GM20000 (cell line): ENCODE results near the gene NISCH.

Experiments used
- DNase-seq: peaks from one replicate; pipeline ENCODE4 v3.0.0; 2012; ENCODE audit warnings: low spot score
- CTCF ChIP-seq: IDR thresholded peaks from 2 replicates; pipeline ENCODE4 v1.5.1; 2012; ENCODE audit warnings: mild to moderate bottlenecking, control low read depth; ENCODE audit errors: extremely low read depth, missing control alignments

Gene NISCH

DNA sequence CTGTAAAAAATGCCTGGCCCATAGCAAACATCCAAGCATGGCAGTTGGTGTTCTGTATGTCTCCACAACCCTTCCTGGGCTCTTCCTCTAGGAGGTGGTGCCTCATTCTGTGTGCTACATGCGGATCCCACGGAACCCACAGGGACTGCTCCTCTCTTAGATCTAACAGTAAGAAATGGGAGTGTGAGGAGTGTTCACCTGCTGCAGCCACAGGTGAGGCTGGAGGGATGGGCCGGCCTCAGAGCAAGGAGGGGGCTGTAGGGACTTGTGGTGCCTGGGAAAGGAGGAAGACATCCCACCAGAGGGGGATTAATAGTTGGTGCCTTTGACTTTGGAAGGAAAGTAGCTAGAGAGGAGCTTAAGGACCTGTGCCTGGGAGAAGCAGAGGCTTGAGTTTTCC, 32.7 kb upstream of the NISCH start:
- DNase-seq, result no peak
- no peak for TF ChIP-seq CTCF

GRCh38 chr3:52423173-52423572, 32.2 kb upstream of the NISCH start:
- no peak for TF ChIP-seq CTCF
- no peak for DNase-seq

DNA sequence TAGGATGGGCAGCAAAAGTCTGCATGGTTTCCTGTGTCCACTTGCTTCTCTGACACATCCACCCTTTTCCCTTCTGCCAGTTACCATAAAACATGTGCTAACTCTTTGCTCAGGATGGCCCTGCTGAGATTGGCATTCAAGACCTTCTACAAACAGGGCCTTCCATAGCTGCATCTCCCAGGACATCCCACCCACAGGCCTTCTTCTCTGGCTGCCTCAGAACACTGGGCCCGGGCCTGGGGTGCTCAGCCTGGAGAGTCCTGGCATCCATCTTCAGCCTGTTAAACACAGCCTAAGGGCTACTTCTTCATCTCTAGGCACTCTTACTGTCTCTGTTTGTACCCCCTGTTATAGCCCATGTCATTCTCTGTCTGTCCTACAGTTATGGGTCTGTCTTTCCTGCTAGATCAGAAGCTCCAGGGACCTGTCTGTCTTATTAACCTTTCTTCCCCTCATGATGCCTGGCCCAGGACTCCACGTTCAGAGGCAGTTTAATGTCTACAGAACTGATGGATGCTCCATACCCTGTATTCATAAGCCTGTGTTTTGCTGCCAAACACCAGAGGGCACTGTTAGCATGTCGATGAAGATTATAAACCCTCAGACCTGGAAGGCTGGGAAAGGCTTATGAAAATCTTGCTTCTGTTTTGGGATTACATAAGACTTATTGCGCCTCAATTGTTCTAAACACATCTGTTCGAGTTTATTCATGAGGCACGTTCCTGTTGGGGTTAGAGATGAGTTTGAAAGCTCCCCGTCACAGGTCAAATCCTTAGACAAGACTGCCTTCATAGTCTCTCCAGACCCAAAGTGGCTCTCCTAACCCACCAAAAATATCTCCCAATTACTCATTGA, 27.0 kb upstream of the NISCH start:
- peak; percentile 57 for DNase-seq

GRCh38 chr3:52429031-52429430, 26.4 kb upstream of the NISCH start:
- TF ChIP-seq CTCF, result no peak
- no peak for DNase-seq

More for the DNA sequence above, 27.0 kb upstream of the NISCH start:
- peak; percentile 69 for TF ChIP-seq CTCF

DNA sequence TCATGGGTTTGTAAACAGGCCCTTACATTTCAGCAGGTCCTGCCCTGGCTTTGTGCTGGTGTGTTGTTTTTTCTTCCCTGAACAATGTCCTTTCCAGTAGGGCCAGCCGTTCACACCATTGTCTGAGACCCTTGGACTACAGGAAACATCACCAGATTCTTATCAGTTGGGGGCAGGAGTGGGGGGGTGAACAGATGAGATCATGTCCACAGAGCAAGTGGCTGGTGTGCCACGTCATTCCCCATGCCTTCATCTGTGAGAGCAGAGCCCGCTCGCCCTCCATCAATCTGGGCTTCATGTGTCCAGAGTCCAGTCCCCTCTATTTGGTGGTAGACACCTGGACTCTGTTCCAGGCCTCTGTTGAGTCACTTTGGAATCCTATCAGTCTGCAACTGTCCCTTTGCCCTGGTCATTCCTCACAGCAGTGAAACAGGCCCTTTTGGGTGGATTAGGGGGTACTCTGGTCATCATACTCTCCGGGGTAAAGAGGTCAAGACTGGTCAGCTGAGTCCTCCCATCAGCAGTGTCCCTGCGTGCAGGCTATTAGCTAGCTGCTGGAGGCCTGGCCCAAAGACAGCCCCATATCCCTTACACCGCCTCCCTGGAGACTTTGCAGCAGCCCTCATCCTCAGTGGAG, 25.5 kb upstream of the NISCH start:
- no peak for DNase-seq
- TF ChIP-seq CTCF, result no peak

DNA sequence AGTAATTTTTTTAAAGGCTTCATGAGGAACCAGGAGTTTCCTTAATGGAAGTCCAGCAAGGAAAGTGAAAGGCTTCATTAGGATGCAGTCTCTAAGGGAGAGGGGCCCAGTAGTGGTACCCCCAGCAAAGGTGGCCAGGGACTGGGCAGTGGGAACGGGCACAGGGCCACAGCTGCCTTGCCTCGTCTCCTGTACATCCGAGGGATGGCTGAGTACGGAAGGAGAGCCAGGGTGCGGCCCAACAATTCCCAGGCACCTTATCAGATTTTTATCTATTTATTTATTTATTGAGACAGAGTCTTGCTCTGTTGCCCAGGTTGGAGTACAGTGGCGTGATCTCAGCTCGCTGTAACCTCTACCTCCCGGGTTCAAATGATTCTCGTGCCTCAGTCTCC, 25.0 kb upstream of the NISCH start:
- no peak for TF ChIP-seq CTCF
- DNase-seq, result no peak

- no peak for DNase-seq
Observed at GRCh38 chr3:52431459-52432223, 23.8 kb upstream of the NISCH start.

More at GRCh38 chr3:52431459-52432223, 23.8 kb upstream of the NISCH start:
- no peak for TF ChIP-seq CTCF
